ENCODE data around the gene MAN2B2.
A peak's percentile ranks its signal among the peaks of the same experiment; 100 is the strongest.

The MAN2B2 gene

DNA sequence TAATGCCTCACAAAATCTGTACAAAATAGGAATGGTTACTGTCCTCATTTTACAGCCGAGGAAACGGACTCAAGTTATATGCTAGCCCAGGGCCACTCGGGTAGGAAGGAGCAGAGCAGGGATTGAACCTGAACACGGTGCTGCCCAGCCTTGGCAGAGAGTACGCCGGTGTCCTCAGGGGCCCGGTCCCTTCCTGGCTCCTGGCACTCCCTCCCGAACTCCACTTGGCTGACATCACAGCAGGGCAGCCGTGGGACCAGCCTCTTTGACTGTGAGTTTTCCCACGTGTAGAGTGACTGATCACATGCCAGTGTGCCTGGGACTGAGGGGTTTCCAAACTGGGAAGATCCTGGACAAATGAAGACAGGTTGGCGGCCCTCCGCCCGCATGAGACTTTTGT is 23.7 kb downstream of the MAN2B2 start:
- Histone ChIP-seq H3K9ac (peak overlapping the region in 6 of 11 experiments; percentile 30 to 59 (median 44); a peak in 9 of 22 replicates), H3K27me3 (no peaks in the 10 kb centered on the region), H4K20me1 (peaks cover 0 to 33% (median 0%) of the 10 kb centered on the region in 11 experiments; a peak in 4 of 22 replicates), H3K4me3 (no peak overlapping the region), H3K4me1 (peaks cover 0 to 85% (median 75%) of the 10 kb centered on the region in 10 experiments; a peak in 17 of 20 replicates), H3K9me3 (replicated peaks in 1 of 11) (peaks cover 0 to 7% (median 0%) of the 10 kb centered on the region in 11 experiments; a peak in 3 of 22 replicates), H3K4me2 (peak overlapping the region in 9 of 11 experiments; percentile 47 to 87 (median 83); a peak in 18 of 22 replicates), H3K36me3 (peaks cover 4 to 88% (median 34%) of the 10 kb centered on the region in 11 experiments; a peak in 16 of 22 replicates), H3K27ac (peak overlapping the region in 8 of 11 experiments; percentile 27 to 67 (median 54); a peak in 15 of 22 replicates)
- TF ChIP-seq Cebpa-rat (IDR thresholded peaks at IDR 0.05): no peak

DNA sequence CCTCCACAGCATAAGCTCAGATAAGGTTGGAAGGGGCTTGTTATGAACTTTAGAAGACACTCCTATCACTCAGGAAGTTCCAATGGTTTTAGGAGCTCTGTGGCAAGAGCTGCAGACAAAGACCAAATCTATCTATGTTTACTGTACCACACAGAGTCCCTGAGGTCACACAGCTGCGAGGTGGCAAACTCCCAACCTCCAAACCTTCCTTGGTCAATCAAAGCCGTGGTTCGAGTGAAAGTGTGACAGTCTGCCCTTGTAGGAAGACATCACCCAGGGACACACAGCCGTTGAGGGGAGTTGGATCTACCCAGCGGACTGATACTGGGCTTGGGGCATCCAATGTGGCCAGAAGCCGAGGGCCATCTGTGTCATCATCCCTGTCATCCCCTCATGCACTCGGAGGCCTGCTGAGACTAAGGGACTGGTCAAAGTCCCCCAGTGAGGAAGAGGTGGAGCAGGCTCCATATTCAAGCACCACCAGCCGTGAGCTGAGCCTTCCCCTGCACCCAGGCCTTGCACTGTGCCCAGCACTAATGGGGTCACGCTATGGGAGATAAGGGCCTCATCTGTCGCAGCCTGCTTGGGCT is 26.8 kb downstream of the MAN2B2 start:
- Histone ChIP-seq H3K4me2 (peak overlapping the region in 9 of 11 experiments; percentile 25 to 86 (median 80); a peak in 18 of 22 replicates), H3K27ac (peak overlapping the region in 8 of 11 experiments; percentile 44 to 78 (median 60); a peak in 16 of 22 replicates), H3K9me3 (replicated peaks in 1 of 11) (peaks cover 8 to 18% (median 10%) of the 10 kb centered on the region in 11 experiments; a peak in 21 of 22 replicates), H3K36me3 (peaks cover 25 to 86% (median 39%) of the 10 kb centered on the region in 11 experiments), H3K9ac (peak overlapping the region in 7 of 11 experiments; percentile 0 to 59 (median 46); a peak in 10 of 22 replicates), H3K27me3 (no peaks in the 10 kb centered on the region), H4K20me1 (peaks cover 0 to 16% (median 0%) of the 10 kb centered on the region in 11 experiments; a peak in 4 of 22 replicates), H3K4me1 (peaks cover 0 to 88% (median 81%) of the 10 kb centered on the region in 10 experiments; a peak in 18 of 20 replicates), H3K4me3 (no peak overlapping the region)
- peak in 1 of 11 experiments; percentile 44; a peak in 1 of 22 replicates for TF ChIP-seq Cebpa-rat (IDR thresholded peaks at IDR 0.05)

DNA sequence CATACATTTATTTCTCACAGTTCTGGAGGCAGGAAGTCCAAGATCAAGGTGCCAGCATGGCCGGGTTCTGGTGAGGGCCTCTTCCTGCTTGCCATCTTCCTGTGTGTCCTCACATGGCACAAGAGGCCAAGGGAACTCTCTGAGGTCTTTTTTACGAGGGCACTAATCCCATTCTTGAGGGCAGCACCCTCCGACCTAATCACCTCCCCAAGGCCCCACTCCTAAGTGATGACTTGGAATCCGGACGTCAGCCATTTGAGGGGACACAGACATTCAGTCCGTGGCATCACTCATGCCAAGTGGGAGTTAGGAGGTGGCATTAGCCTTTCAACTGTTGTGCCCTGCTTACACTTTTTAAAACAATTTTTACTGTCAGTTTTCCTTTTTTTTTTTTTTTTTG is 27.3 kb downstream of the MAN2B2 start:
- H3K4me1 ChIP-seq: peaks cover 4 to 85% (median 76%) of the 10 kb centered on the region in 10 experiments; a peak in 19 of 20 replicates

GRCh38 chr4:6603128-6603527 is 28.1 kb downstream of the MAN2B2 start:
- H3K4me1 ChIP-seq: peaks cover 12 to 85% (median 73%) of the 10 kb centered on the region in 10 experiments

More for the DNA sequence above, 27.3 kb downstream of the MAN2B2 start:
- H3K36me3 ChIP-seq: peaks cover 30 to 86% (median 45%) of the 10 kb centered on the region in 11 experiments
- H3K4me3 ChIP-seq: no peak overlapping the region
- H3K27me3 ChIP-seq: no peaks in the 10 kb centered on the region
- H3K4me2 ChIP-seq: peak overlapping the region in 9 of 11 experiments; percentile 25 to 86 (median 80); a peak in 18 of 22 replicates
- peak overlapping the region in 6 of 11 experiments; percentile 4 to 59 (median 46); a peak in 7 of 22 replicates for H3K9ac ChIP-seq
- TF ChIP-seq Cebpa-rat (IDR thresholded peaks at IDR 0.05): no peak
- peak overlapping the region in 8 of 11 experiments; percentile 44 to 78 (median 60); a peak in 15 of 22 replicates for H3K27ac ChIP-seq
- H3K9me3 ChIP-seq (replicated peaks in 1 of 11): peaks cover 8 to 22% (median 10%) of the 10 kb centered on the region in 11 experiments; a peak in 21 of 22 replicates
- H4K20me1 ChIP-seq: peaks cover 0 to 11% (median 0%) of the 10 kb centered on the region in 11 experiments; a peak in 3 of 22 replicates

DNA sequence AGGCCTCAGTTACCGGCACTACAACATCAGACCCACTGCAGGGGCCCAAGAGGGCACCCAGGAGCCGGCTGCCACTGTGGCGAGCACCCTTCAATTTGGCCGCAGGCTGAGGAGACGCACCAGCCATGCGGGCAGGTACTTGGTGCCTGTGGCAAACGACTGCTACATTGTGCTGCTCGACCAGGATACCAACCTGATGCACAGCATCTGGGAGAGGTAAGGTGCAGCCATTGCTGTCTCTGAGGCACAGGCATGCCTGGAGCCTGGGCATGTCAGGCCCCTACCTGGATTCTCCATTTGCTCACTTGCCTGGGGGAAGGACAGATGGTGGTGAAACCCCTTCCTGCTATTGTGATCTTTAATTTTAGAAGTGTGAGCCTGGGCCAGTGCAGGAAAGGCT is 30.1 kb downstream of the MAN2B2 start:
- no peaks in the 10 kb centered on the region for H3K27me3 ChIP-seq
- H3K4me2 ChIP-seq: peak overlapping the region in 3 of 11 experiments; percentile 83 to 86 (median 84); a peak in 5 of 22 replicates
- H3K4me1 ChIP-seq: peaks cover 19 to 75% (median 65%) of the 10 kb centered on the region in 10 experiments
- peaks cover 39 to 95% (median 70%) of the 10 kb centered on the region in 11 experiments for H3K36me3 ChIP-seq
- H3K9me3 ChIP-seq (replicated peaks in 1 of 11): peaks cover 8 to 22% (median 10%) of the 10 kb centered on the region in 11 experiments; a peak in 21 of 22 replicates
- H3K9ac ChIP-seq: no peak overlapping the region
- no peak for TF ChIP-seq Cebpa-rat (IDR thresholded peaks at IDR 0.05)
- H4K20me1 ChIP-seq: peaks cover 0 to 5% (median 0%) of the 10 kb centered on the region in 11 experiments; a peak in 3 of 22 replicates
- peak overlapping the region in 1 of 10 experiments; percentile 9; a peak in 1 of 20 replicates for H3K4me3 ChIP-seq
- no peak overlapping the region for H3K27ac ChIP-seq

More at GRCh38 chr4:6603128-6603527, 28.1 kb downstream of the MAN2B2 start:
- peak overlapping the region in 4 of 11 experiments; percentile 34 to 76 (median 58); a peak in 6 of 22 replicates for H3K27ac ChIP-seq
- no peak for TF ChIP-seq Cebpa-rat (IDR thresholded peaks at IDR 0.05)
- H3K27me3 ChIP-seq: no peaks in the 10 kb centered on the region
- H4K20me1 ChIP-seq: peaks cover 0 to 11% (median 0%) of the 10 kb centered on the region in 11 experiments; a peak in 3 of 22 replicates
- H3K4me3 ChIP-seq: no peak overlapping the region
- peaks cover 31 to 86% (median 53%) of the 10 kb centered on the region in 11 experiments for H3K36me3 ChIP-seq
- H3K4me2 ChIP-seq: peak overlapping the region in 8 of 11 experiments; percentile 59 to 86 (median 79); a peak in 13 of 22 replicates
- H3K9ac ChIP-seq: no peak overlapping the region
- H3K9me3 ChIP-seq (replicated peaks in 1 of 11): peaks cover 8 to 22% (median 10%) of the 10 kb centered on the region in 11 experiments; a peak in 21 of 22 replicates

GRCh38 chr4:6605605-6606004 is 30.6 kb downstream of the MAN2B2 start:
- no peaks in the 10 kb centered on the region for H3K27me3 ChIP-seq
- H3K27ac ChIP-seq: no peak overlapping the region
- H3K4me3 ChIP-seq: no peak overlapping the region
- H3K4me1 ChIP-seq: peaks cover 19 to 70% (median 61%) of the 10 kb centered on the region in 10 experiments
- no peak for TF ChIP-seq Cebpa-rat (IDR thresholded peaks at IDR 0.05)
- peaks cover 44 to 95% (median 70%) of the 10 kb centered on the region in 11 experiments for H3K36me3 ChIP-seq
- H3K9me3 ChIP-seq (replicated peaks in 1 of 11): peaks cover 8 to 22% (median 10%) of the 10 kb centered on the region in 11 experiments; a peak in 21 of 22 replicates
- H4K20me1 ChIP-seq: no peaks in the 10 kb centered on the region; a peak in 3 of 22 replicates
- no peak overlapping the region for H3K4me2 ChIP-seq
- no peak overlapping the region for H3K9ac ChIP-seq

DNA sequence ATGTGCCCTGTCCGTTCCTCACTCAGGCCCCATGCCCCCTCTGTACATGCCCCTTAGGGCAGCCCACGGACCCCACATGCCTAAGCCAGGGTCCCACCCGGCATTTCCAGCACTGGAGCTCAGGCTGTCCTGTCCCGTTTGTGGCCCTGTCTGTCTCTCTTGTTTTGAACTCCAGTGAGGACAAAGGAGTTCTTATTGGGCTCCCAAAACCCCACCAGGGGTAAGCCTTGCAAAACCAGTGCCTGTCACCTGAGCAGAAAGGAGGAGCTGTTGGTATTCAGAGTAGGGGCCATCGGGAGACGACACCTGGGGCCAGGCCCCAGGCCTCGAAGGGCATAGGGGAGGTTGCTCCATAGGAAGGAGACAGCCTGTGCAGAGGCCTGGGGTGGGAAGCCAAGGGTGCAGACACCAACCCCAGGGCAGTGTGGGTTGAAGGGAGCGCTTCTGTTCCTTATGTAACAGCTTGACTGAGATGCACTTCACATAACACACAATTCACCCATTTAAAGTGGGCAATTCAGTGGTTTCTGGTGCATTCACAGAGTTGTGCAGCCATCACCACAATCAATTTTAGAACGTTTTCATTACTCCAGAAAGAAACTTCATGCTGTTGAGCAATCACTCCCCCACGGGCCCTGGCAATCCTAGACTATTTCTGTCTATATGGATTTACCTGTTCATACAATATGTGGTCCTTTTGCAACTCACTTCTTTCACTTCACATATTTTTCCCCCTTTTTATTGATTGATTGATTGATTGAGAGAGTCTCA is 31.7 kb downstream of the MAN2B2 start:
- TF ChIP-seq Cebpa-rat (IDR thresholded peaks at IDR 0.05): no peak
- Histone ChIP-seq H4K20me1 (no peaks in the 10 kb centered on the region; a peak in 3 of 22 replicates), H3K27me3 (no peaks in the 10 kb centered on the region), H3K4me1 (peaks cover 19 to 68% (median 56%) of the 10 kb centered on the region in 10 experiments), H3K27ac (no peak overlapping the region), H3K36me3 (peaks cover 50 to 95% (median 77%) of the 10 kb centered on the region in 11 experiments), H3K4me3 (no peak overlapping the region), H3K4me2 (peak overlapping the region in 1 of 11 experiments; percentile 39; a peak in 1 of 22 replicates), H3K9ac (no peak overlapping the region), H3K9me3 (replicated peaks in 1 of 11) (peaks cover 8 to 22% (median 10%) of the 10 kb centered on the region in 11 experiments; a peak in 21 of 22 replicates)
